Activated CD8-positive, alpha-beta memory T cell treated with anti-CD3 and anti-CD28 coated beads, Interleukin-2, amount 10 ng/mL, durations not matched to agents 7 days and 5 days (primary cell): ENCODE results near the gene CCDC9B. TPM values are rescaled to one million over a fixed set of nuclear protein-coding genes. Genes with fewer than 3 reads are reported as not detected.

Source experiments
- ATAC-seq: fragments of 150-1000 bp; cut with Tn5 transposase; one replicate; pipeline ENCODE4 v1.10.0; 2021; ENCODE audit warnings: moderate library complexity
- CTCF ChIA-PET: fragments of 350-600 bp; sonication (Branson Sonifier 250); formaldehyde crosslinking; loops from one replicate; lab custom pipeline; 2021; ENCODE audit warnings: antibody characterized with exemption; lab: Charles Lee
- DNase-seq: peaks from one replicate; pipeline ENCODE4 v3.0.0-alpha.2; 2020
- H3K27ac Mint-ChIP-seq: one replicate; pipeline ENCODE4 v1.8.0; 2021; ENCODE audit warnings: mild to moderate bottlenecking, mixed read lengths
- H3K27me3 Mint-ChIP-seq: one replicate; pipeline ENCODE4 v1.8.0; 2021; ENCODE audit warnings: mixed read lengths
- H3K36me3 Mint-ChIP-seq: one replicate; pipeline ENCODE4 v1.8.0; 2021; ENCODE audit warnings: mild to moderate bottlenecking, mixed read lengths
- H3K4me1 Mint-ChIP-seq: one replicate; pipeline ENCODE4 v1.8.0; 2021; ENCODE audit warnings: mixed read lengths
- H3K4me3 Mint-ChIP-seq: one replicate; pipeline ENCODE4 v1.8.0; 2021; ENCODE audit warnings: mild to moderate bottlenecking, moderate library complexity, mixed read lengths
- H3K9me3 Mint-ChIP-seq: one replicate; pipeline ENCODE4 v1.8.0; 2022; ENCODE audit warnings: low read depth, mixed read lengths
- total RNA-seq, 2 experiments: library from RNA; stranded (reverse); gene quantifications; one replicate each; pipeline ENCODE4 v1.2.3, GENCODE V29; 2021

CCDC9B gene
- 1 to 10 TPM in 1 of 2 experiments, under 1 TPM in 1; 0.45 to 1.5 TPM for total RNA-seq

- Mint-ChIP-seq H3K36me3 (no peaks in the 10 kb centered on the region), H3K27ac (no peak within 1 kb of the TSS), H3K4me1 (peaks cover 2% of the 10 kb centered on the region), H3K27me3 (peaks cover 2% of the 10 kb centered on the region), H3K4me3 (no peak within 1 kb of the TSS), H3K9me3 (no peaks in the 10 kb centered on the region)
- CTCF ChIA-PET, result interaction anchor here (0.9 to 13.7 kb wide), 12 partner anchors 8 to 82 kb away, joined by 3 to 317 read pairs (median 38); partner anchors contain the start of genes DISP2, INAFM2 and PLCB2
- ATAC-seq, result no peak
- DNase-seq, result no peak
Observed at GRCh38 chr15:40340740-40341400, at the start of gene CCDC9B. TSS of gene CCDC9B (minus strand) at chr15:40340939. CDS start at chr15:40340819, 120 bp downstream.

DNA sequence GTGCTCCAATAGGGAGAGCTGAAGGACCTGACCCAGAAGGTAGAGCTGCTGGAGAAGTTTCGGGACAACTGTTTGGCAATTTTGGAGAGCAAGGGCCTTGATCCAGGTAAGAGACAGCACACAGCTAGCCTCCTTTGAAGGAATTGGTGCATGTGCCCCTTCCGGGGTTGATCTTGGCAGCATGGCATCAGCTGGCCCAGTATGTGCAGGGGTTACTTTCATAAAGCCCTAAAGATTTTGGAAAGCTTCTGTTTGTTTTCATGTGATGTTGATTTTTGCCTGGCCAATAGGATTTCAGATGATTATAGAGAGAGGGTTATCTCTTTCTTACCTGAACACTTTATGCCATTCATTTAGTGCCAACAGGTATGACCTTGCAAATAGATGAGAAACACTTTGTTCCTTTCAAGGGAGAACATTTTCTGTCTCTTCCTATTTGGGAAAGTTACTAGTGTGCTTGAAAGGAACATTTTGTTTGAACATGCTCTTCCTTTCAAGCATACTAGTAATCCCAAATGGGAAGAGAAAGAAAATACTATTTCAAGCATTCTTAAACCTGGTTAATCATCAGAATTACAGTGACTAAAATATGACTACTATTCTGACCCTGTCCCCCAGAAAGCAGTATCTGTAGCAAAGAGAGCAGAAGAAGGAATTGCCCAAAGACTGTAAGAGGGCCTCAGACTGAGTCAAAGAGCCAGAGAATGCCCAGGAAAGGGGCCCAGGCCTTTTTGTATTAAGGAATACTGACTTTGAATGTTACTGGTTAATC is 49.3 kb upstream of the CCDC9B start:
- Mint-ChIP-seq H3K27ac (no peak overlapping the region), H3K27me3 (no peaks in the 10 kb centered on the region), H3K36me3 (peaks cover 68% of the 10 kb centered on the region), H3K4me1 (peaks cover 5% of the 10 kb centered on the region), H3K9me3 (no peaks in the 10 kb centered on the region), H3K4me3 (no peak overlapping the region)
- ATAC-seq, result no peak
- CTCF ChIA-PET, result interaction anchor here (1.0 to 1.9 kb wide), 6 partner anchors 8 to 32 kb away, joined by 3 to 8 read pairs (median 4); partner anchors contain the start of genes IVD and KNSTRN
- DNase-seq, result no peak

GRCh38 chr15:40388941-40389823 is 48.4 kb upstream of the CCDC9B start:
- DNase-seq, result no peak
- Mint-ChIP-seq H3K4me3 (no peak overlapping the region), H3K27ac (no peak overlapping the region), H3K27me3 (no peaks in the 10 kb centered on the region), H3K36me3 (peaks cover 73% of the 10 kb centered on the region), H3K4me1 (peaks cover 13% of the 10 kb centered on the region), H3K9me3 (no peaks in the 10 kb centered on the region)
- CTCF ChIA-PET, result interaction anchor here (1.0 to 1.8 kb wide), 4 partner anchors 9 to 33 kb away, joined by 3 to 4 read pairs (median 4); partner anchors contain the start of gene IVD
- ATAC-seq, result no peak

DNA sequence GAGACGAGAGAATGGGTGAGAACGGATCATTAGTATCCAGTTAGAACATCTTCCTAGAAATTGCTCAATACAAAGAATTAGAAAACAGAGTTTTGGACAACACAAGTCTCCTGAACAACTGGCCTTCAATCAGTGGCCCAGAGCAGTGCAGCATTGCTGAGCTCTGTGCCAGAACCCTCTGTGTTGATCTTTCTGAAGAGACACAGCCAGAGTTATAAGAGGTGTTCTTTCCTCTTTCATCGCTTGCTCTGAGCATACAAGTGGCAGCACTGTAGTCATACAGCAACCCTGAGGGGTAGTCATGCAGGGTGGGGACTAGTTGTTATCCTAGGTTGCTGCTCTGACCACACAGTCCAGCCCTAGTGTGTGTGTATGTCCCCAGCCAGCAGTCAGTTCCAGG is 45.7 kb upstream of the CCDC9B start:
- H3K4me3 Mint-ChIP-seq, result no peak overlapping the region
- H3K9me3 Mint-ChIP-seq, result no peaks in the 10 kb centered on the region
- no peak for ATAC-seq
- H3K27me3 Mint-ChIP-seq, result no peaks in the 10 kb centered on the region
- DNase-seq, result no peak
- no peak overlapping the region for H3K27ac Mint-ChIP-seq
- peaks cover 61% of the 10 kb centered on the region for H3K36me3 Mint-ChIP-seq
- CTCF ChIA-PET, result interaction anchor here (1.0 to 2.6 kb wide), 6 partner anchors 18 to 42 kb away, joined by 3 to 7 read pairs (median 4); no protein-coding TSS in a partner anchor
- peaks cover 26% of the 10 kb centered on the region for H3K4me1 Mint-ChIP-seq

DNA sequence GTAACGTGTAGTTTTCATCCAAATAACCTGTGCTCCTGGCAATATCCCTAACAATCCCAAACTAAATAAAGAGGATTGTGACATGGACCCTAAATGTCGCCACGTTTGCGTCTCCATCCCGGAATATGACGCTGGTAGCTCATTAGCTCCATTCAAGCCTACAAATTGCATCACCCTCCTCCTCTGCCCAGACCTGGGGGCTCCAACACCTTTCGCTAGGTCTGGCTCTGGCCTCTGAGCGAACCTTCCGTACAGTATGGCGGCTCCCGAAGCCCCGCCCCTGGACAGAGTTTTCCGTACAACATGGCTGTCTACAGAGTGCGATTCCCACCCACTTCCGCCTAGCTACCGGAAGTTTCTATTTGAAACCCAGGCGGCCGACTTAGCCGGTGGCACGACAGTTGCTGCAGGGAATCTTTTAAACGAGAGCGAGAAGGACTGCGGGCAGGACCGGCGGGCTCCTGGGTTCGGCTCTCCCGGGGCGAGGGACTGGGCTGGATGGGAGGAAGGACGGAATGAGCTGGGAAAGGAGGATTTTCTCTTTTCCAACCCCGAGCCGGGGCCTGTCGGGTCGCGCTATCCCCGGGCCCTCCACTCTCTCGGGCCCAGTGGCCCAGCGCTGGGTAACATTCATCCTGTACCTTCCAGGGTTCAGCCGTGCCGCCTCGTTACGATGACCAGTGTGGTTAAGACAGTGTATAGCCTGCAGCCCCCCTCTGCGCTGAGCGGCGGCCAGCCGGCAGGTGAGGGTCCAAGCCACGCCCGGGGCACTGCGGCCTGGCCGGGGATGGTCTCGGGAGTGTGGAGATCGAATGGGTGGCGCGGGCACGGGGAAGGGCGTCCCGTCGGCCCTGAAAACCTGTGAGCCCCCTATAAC is 42.1 kb upstream of the CCDC9B start, which contains the start of gene KNSTRN:
Gene KNSTRN, plus strand, starts transcription at position 142 of the 877 bp plus-strand sequence. Its CDS starts 115 bp downstream, at position 257.
- H3K36me3 Mint-ChIP-seq, result peaks cover 35% of the 10 kb centered on the region
- H3K4me1 Mint-ChIP-seq, result peaks cover 26% of the 10 kb centered on the region
- ATAC-seq, result peak; percentile 100
- peak; percentile 96 for DNase-seq
- H3K27ac Mint-ChIP-seq, result peak within 1 kb of the TSS; percentile 86
- H3K4me3 Mint-ChIP-seq, result peak within 1 kb of the TSS; percentile 94
- H3K27me3 Mint-ChIP-seq, result peaks cover 5% of the 10 kb centered on the region
- no peaks in the 10 kb centered on the region for H3K9me3 Mint-ChIP-seq
- CTCF ChIA-PET, result interaction anchor here (0.6 to 8.0 kb wide), 10 partner anchors 8 to 108 kb away, joined by 3 to 55 read pairs (median 4); no protein-coding TSS in a partner anchor

DNA sequence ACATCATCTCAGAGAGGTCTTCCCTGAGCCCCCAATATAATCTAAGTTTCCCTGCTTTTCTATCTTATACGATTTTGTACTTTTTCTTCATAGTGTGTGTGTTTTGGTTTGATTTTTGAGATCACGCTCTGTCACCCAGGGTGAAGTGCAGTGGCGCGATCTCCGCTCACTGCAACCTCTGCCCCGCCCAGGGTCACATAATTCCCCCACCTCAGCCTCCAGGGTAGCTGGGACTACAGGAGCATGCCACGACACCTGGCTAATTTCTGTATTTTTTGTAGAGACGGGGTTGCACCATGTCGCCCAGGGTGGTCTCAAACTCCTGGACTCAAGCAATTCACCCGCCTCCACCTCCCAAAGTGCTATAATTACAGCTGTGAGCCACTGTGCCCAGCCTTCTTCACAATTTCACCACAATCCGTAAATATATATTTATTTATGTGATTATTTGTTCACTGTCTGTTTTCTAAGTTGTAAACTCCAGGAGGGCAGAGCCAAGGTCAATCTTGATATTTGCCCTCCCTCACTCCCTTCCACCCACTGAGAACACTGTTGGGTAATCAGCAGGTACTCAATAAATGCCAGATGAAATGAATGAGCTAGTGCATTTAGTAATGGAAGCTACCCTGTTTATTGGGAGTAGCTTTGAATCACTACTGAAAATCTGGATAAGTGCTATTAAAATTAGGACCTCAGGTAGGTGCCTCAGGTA is 41.2 kb upstream of the CCDC9B start:
- ATAC-seq (no peak), DNase-seq (no peak)
- Mint-ChIP-seq H3K4me1 (peaks cover 26% of the 10 kb centered on the region), H3K27me3 (peaks cover 5% of the 10 kb centered on the region), H3K27ac (no peak overlapping the region), H3K9me3 (no peaks in the 10 kb centered on the region), H3K4me3 (peak overlapping the region; percentile 94), H3K36me3 (peaks cover 27% of the 10 kb centered on the region)
- CTCF ChIA-PET, result interaction anchor here (1.2 to 8.0 kb wide), 7 partner anchors 9 to 39 kb away, joined by 3 to 55 read pairs (median 7); no protein-coding TSS in a partner anchor

DNA sequence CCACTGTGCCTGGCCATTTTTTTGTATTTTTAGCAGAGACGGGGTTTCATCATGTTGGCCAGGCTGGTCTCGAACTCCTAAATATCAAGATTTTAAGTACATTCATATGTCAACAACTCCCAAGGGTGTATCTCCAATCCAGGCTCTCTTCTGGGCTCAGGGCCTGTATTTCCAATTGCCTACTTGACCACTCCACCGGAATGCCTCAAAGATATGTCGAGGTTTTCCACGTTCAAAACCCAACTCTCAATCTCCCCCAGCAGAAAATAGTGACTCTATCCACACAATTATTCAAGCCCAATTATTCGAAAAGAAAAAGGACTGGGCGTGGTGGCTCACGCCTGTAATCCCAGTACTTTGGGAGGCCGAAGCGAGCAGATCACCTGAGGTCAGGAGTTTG is 39.9 kb upstream of the CCDC9B start:
- DNase-seq (no peak), ATAC-seq (no peak)
- Mint-ChIP-seq H3K36me3 (peaks cover 18% of the 10 kb centered on the region), H3K4me1 (peaks cover 26% of the 10 kb centered on the region), H3K4me3 (no peak overlapping the region), H3K9me3 (no peaks in the 10 kb centered on the region), H3K27ac (no peak overlapping the region), H3K27me3 (peaks cover 5% of the 10 kb centered on the region)
- CTCF ChIA-PET, result interaction anchor here (8.0 kb wide), 1 partner anchor 12 kb away, joined by 55 read pairs; no protein-coding TSS in a partner anchor

DNA sequence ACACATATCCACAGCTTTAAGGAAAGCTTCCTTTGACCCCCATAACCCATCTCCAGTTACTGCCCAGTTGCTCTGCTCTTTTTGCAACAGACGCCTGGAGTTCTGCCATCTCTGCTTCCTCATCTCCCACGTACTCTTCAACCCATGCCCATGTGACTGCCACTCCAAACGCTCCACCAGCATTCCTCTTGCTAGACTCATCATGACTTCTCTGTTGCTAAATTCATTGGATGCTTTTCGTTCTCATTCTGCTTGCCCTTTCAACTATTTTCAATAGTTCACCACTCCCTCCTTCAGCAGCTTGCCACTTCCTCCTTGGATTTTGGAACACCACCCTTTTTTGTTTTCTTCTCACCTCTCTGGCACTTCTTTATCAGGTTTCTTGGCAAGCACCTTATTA is 39.1 kb upstream of the CCDC9B start:
- DNase-seq (no peak), ATAC-seq (no peak)
- Mint-ChIP-seq H3K4me1 (peaks cover 19% of the 10 kb centered on the region), H3K27ac (no peak overlapping the region), H3K27me3 (peaks cover 5% of the 10 kb centered on the region), H3K9me3 (no peaks in the 10 kb centered on the region), H3K4me3 (no peak overlapping the region), H3K36me3 (peaks cover 14% of the 10 kb centered on the region)
- CTCF ChIA-PET, result interaction anchor here (8.0 kb wide), 1 partner anchor 11 kb away, joined by 55 read pairs; no protein-coding TSS in a partner anchor

GRCh38 chr15:40379374-40379773 is 38.6 kb upstream of the CCDC9B start:
- H3K4me1 Mint-ChIP-seq, result peaks cover 15% of the 10 kb centered on the region
- CTCF ChIA-PET, result interaction anchor here (8.0 kb wide), 1 partner anchor 11 kb away, joined by 55 read pairs; no protein-coding TSS in a partner anchor
- peaks cover 5% of the 10 kb centered on the region for H3K27me3 Mint-ChIP-seq
- H3K36me3 Mint-ChIP-seq, result peaks cover 10% of the 10 kb centered on the region
- ATAC-seq (no peak), DNase-seq (no peak)
- H3K27ac Mint-ChIP-seq, result no peak overlapping the region
- H3K4me3 Mint-ChIP-seq, result no peak overlapping the region
- H3K9me3 Mint-ChIP-seq, result no peaks in the 10 kb centered on the region

DNA sequence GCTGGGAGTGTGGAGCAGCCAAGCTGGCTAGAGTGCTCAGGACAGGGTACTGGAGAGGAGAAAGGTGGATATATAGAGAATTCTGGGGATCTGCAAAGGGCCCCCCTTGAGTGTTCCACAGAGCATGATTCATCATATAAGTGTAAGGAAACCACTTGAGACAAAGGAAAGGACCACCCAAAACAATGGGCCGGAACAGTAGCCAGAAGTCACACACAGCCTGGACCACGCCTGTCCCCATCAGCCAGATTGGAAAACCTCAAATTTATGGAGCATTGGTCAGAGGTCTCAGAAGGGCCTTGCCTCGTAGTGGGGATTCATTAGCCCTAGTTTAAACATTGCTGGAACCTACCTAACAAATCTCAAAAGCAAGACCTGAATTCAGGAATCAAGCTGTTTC is 36.9 kb upstream of the CCDC9B start:
- no peak for ATAC-seq
- Mint-ChIP-seq H3K9me3 (no peaks in the 10 kb centered on the region), H3K4me3 (no peak overlapping the region), H3K36me3 (no peaks in the 10 kb centered on the region), H3K4me1 (peaks cover 3% of the 10 kb centered on the region), H3K27me3 (peaks cover 5% of the 10 kb centered on the region), H3K27ac (no peak overlapping the region)
- no peak for DNase-seq
- CTCF ChIA-PET, result interaction anchor here (1.1 to 8.0 kb wide), 4 partner anchors 9 to 44 kb away, joined by 3 to 55 read pairs (median 4); no protein-coding TSS in a partner anchor

GRCh38 chr15:40372981-40373380 is 32.2 kb upstream of the CCDC9B start:
- Mint-ChIP-seq H3K9me3 (no peaks in the 10 kb centered on the region), H3K4me1 (no peaks in the 10 kb centered on the region), H3K27me3 (peaks cover 15% of the 10 kb centered on the region), H3K27ac (no peak overlapping the region), H3K36me3 (no peaks in the 10 kb centered on the region), H3K4me3 (no peak overlapping the region)
- CTCF ChIA-PET, result interaction anchor here (2.9 to 12.5 kb wide), 2 partner anchors 29 to 48 kb away, joined by 9 to 138 read pairs; no protein-coding TSS in a partner anchor
- no peak for DNase-seq
- no peak for ATAC-seq
